ENCODE measurements around the gene TOR4A. TPM values are rescaled to one million over a fixed set of nuclear protein-coding genes. Genes with fewer than 3 reads are reported as not detected.

Gene TOR4A
- total and polyA plus RNA-seq, 9 of the 15 experiments (the other 6 are each of a cell fraction or from before 2014, with no cell fraction given), result 3.9 to 49.2 (median 8.8) TPM

GRCh38 chr9:137236238-137236935 is 41.1 kb upstream of the TOR4A start (continued):
- no peak for TF ChIP-seq ZNF79 (CRISPR knock-in tag; IDR thresholded peaks at IDR 0.05; ENCODE audit: low read depth)
- TF ChIP-seq, protein P1, sequence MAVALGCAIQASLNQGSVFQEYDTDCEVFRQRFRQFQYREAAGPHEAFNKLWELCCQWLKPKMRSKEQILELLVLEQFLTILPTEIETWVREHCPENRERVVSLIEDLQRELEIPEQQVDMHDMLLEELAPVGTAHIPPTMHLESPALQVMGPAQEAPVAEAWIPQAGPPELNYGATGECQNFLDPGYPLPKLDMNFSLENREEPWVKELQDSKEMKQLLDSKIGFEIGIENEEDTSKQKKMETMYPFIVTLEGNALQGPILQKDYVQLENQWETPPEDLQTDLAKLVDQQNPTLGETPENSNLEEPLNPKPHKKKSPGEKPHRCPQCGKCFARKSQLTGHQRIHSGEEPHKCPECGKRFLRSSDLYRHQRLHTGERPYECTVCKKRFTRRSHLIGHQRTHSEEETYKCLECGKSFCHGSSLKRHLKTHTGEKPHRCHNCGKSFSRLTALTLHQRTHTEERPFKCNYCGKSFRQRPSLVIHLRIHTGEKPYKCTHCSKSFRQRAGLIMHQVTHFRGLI (CRISPR knock-in tag; IDR thresholded peaks at IDR 0.05), result no peak
- TF ChIP-seq MAFG (tag; conservative IDR thresholded peaks at IDR 0.05), result no peak
- peak; percentile 61; the same call in 1 of the 2 replicates for TF ChIP-seq CREM (IDR thresholded peaks at IDR 0.05; ENCODE audit: low read depth)
- no peak for TF ChIP-seq NFXL1 (CRISPR knock-in tag; IDR thresholded peaks at IDR 0.05)
- TF ChIP-seq NFIC (IDR thresholded peaks at IDR 0.05), result peak; percentile 69
- TF ChIP-seq, protein P2, sequence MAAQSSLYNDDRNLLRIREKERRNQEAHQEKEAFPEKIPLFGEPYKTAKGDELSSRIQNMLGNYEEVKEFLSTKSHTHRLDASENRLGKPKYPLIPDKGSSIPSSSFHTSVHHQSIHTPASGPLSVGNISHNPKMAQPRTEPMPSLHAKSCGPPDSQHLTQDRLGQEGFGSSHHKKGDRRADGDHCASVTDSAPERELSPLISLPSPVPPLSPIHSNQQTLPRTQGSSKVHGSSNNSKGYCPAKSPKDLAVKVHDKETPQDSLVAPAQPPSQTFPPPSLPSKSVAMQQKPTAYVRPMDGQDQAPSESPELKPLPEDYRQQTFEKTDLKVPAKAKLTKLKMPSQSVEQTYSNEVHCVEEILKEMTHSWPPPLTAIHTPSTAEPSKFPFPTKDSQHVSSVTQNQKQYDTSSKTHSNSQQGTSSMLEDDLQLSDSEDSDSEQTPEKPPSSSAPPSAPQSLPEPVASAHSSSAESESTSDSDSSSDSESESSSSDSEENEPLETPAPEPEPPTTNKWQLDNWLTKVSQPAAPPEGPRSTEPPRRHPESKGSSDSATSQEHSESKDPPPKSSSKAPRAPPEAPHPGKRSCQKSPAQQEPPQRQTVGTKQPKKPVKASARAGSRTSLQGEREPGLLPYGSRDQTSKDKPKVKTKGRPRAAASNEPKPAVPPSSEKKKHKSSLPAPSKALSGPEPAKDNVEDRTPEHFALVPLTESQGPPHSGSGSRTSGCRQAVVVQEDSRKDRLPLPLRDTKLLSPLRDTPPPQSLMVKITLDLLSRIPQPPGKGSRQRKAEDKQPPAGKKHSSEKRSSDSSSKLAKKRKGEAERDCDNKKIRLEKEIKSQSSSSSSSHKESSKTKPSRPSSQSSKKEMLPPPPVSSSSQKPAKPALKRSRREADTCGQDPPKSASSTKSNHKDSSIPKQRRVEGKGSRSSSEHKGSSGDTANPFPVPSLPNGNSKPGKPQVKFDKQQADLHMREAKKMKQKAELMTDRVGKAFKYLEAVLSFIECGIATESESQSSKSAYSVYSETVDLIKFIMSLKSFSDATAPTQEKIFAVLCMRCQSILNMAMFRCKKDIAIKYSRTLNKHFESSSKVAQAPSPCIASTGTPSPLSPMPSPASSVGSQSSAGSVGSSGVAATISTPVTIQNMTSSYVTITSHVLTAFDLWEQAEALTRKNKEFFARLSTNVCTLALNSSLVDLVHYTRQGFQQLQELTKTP (IDR thresholded peaks at IDR 0.05; ENCODE audit: low read depth in 1 of 2, partially characterized antibody in 2 of 2), result peak in 1 of 2 experiments; percentile 68
- no peak for TF ChIP-seq NR3C1 (CRISPR knock-in tag; IDR thresholded peaks at IDR 0.05)
- peak; percentile 38 for TF ChIP-seq HNRNPLL (IDR thresholded peaks at IDR 0.05; ENCODE audit: low read depth, low read length, poor library complexity, severe bottlenecking)
- no peak for TF ChIP-seq TGIF2 (CRISPR knock-in tag; IDR thresholded peaks at IDR 0.05)
- TF ChIP-seq SRSF7 (optimal IDR thresholded peaks at IDR 0.05; ENCODE audit: low read depth, low read length), result no peak
- TF ChIP-seq TSHZ1 (CRISPR knock-in tag; IDR thresholded peaks at IDR 0.05), result no peak
- peak; percentile 76 for TF ChIP-seq TAL1 (IDR thresholded peaks at IDR 0.05)
- TF ChIP-seq, protein P3, sequence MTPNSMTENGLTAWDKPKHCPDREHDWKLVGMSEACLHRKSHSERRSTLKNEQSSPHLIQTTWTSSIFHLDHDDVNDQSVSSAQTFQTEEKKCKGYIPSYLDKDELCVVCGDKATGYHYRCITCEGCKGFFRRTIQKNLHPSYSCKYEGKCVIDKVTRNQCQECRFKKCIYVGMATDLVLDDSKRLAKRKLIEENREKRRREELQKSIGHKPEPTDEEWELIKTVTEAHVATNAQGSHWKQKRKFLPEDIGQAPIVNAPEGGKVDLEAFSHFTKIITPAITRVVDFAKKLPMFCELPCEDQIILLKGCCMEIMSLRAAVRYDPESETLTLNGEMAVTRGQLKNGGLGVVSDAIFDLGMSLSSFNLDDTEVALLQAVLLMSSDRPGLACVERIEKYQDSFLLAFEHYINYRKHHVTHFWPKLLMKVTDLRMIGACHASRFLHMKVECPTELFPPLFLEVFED (CRISPR knock-in tag; conservative IDR thresholded peaks at IDR 0.05), result no peak
- no peak for TF ChIP-seq ZNF274 (IDR thresholded peaks at IDR 0.05; ENCODE audit: borderline replicate concordance, low read depth, low read length)
- no peak for TF ChIP-seq SP2 (IDR thresholded peaks at IDR 0.05; ENCODE audit: extremely low read depth, low read depth, low read length, poor library complexity, severe bottlenecking)
- peak; percentile 53 to 62; a peak in 3 of 4 replicates for TF ChIP-seq TRIM24 (IDR thresholded peaks at IDR 0.05)
- no peak for TF ChIP-seq FUS (optimal IDR thresholded peaks at IDR 0.05; ENCODE audit: low read depth, low read length)
